SK-N-SH treated with all-trans-retinoic acid at 6 μM for 48 hours (cell line): Measurements from ENCODE around the gene SEMA5B.
A peak's percentile ranks its signal among the peaks of the same experiment; 100 is the strongest.

Source experiments
- ATAC-seq: fragments of 200-7000 bp; cut with Tn5 transposase; 3 replicates; pipeline ENCODE4 v1.9.1; 2020; ENCODE audit warnings: mild to moderate bottlenecking, moderate library complexity
- ARNTL ChIP-seq: fragments of 450-650 bp; formaldehyde crosslinking; IDR thresholded peaks from 2 replicates; pipeline ENCODE4 v1.5.0; 2020; ENCODE audit warnings: low read depth, mild to moderate bottlenecking, moderate library complexity, borderline replicate concordance
- BACH2 ChIP-seq: fragments of 250-450 bp; sonication (Bioruptor Pico); IDR thresholded peaks from 2 replicates; pipeline ENCODE4 v1.9.0; 2021; ENCODE audit warnings: mild to moderate bottlenecking, borderline replicate concordance
- CREB5 ChIP-seq: fragments of 250-450 bp; sonication (Bioruptor Pico); IDR thresholded peaks from 2 replicates; pipeline ENCODE4 v1.5.1; 2020; ENCODE audit warnings: low read depth, mild to moderate bottlenecking, moderate library complexity
- CSDC2 ChIP-seq: fragments of 250-450 bp; sonication (Bioruptor Pico); IDR thresholded peaks from 2 replicates; pipeline ENCODE4 v1.5.0; 2020; ENCODE audit warnings: mild to moderate bottlenecking, moderate library complexity
- ESRRG ChIP-seq: fragments of 250-450 bp; sonication (Bioruptor Pico); IDR thresholded peaks from 2 replicates; pipeline ENCODE4 v1.6.1; 2021; ENCODE audit warnings: mild to moderate bottlenecking
- GLIS3 ChIP-seq: fragments of 250-450 bp; sonication (Bioruptor Pico); IDR thresholded peaks from 2 replicates; pipeline ENCODE4 v1.5.0; 2020; ENCODE audit warnings: mild to moderate bottlenecking, moderate library complexity
- ISL1 ChIP-seq: fragments of 250-450 bp; sonication (Bioruptor Pico); IDR thresholded peaks from 2 replicates; pipeline ENCODE4 v2.1.2; 2022; ENCODE audit warnings: mild to moderate bottlenecking, moderate library complexity
- OSR1 ChIP-seq: fragments of 250-450 bp; sonication (Bioruptor Pico); IDR thresholded peaks from 2 replicates; pipeline ENCODE4 v1.8.0; 2022; ENCODE audit warnings: moderate library complexity, mild to moderate bottlenecking, inconsistent platforms
- PATZ1 ChIP-seq: fragments of 250-450 bp; sonication (Bioruptor Pico); IDR thresholded peaks from 2 replicates; pipeline ENCODE4 v1.8.0; 2020; ENCODE audit warnings: mild to moderate bottlenecking, moderate library complexity, borderline replicate concordance
- POU6F1 ChIP-seq: fragments of 250-450 bp; sonication (Bioruptor Pico); IDR thresholded peaks from 2 replicates; pipeline ENCODE4 v1.8.0; 2021; ENCODE audit warnings: low read depth, mild to moderate bottlenecking, moderate library complexity, borderline replicate concordance
- RARB ChIP-seq: fragments of 250-450 bp; sonication (Bioruptor Pico); IDR thresholded peaks from 2 replicates; pipeline ENCODE4 v1.8.0; 2021; ENCODE audit warnings: mild to moderate bottlenecking, moderate library complexity
- SNAI2 ChIP-seq: fragments of 250-450 bp; sonication (Bioruptor Pico); IDR thresholded peaks from 2 replicates; pipeline ENCODE4 v1.5.0; 2020; ENCODE audit warnings: mild to moderate bottlenecking, moderate library complexity
- TCF4 ChIP-seq: fragments of 250-450 bp; sonication (Bioruptor Pico); IDR thresholded peaks from 2 replicates; pipeline ENCODE4 v1.8.0; 2021; ENCODE audit warnings: mild to moderate bottlenecking, moderate library complexity, borderline replicate concordance
- TSHZ2 ChIP-seq: fragments of 250-450 bp; sonication (Bioruptor Pico); IDR thresholded peaks from 2 replicates; pipeline ENCODE4 v1.5.0; 2020; ENCODE audit warnings: mild to moderate bottlenecking, moderate library complexity
- ZC3H10 ChIP-seq: fragments of 250-450 bp; sonication (Bioruptor Pico); IDR thresholded peaks from 2 replicates; pipeline ENCODE4 v1.5.1; 2021; ENCODE audit warnings: mild to moderate bottlenecking, moderate library complexity
- ZFP3 ChIP-seq: fragments of 250-450 bp; sonication (Bioruptor Pico); IDR thresholded peaks from 2 replicates; pipeline ENCODE4 v1.5.0; 2020; ENCODE audit warnings: mild to moderate bottlenecking, moderate library complexity
- ZFP30 ChIP-seq: fragments of 450-650 bp; formaldehyde crosslinking; IDR thresholded peaks from 2 replicates; pipeline ENCODE4 v1.5.0; 2022; ENCODE audit warnings: mild to moderate bottlenecking, moderate library complexity
- ZNF565 ChIP-seq: fragments of 450-650 bp; formaldehyde crosslinking; conservative IDR thresholded peaks from 2 replicates; pipeline ENCODE4 v1.5.0; 2020; ENCODE audit warnings: low read depth, mild to moderate bottlenecking, moderate library complexity
- ZNF70 ChIP-seq: fragments of 450-650 bp; formaldehyde crosslinking; IDR thresholded peaks from 2 replicates; pipeline ENCODE4 v1.5.0; 2020; ENCODE audit warnings: mild to moderate bottlenecking, moderate library complexity
- TF ChIP-seq, protein P1 (sequence below): fragments of 250-450 bp; sonication (Bioruptor Pico); IDR thresholded peaks from 2 replicates; pipeline ENCODE4 v1.5.1; 2021; ENCODE audit warnings: mild to moderate bottlenecking, moderate library complexity

SEMA5B gene

GRCh38 chr3:123026565-123027291 is 835 bp downstream of the SEMA5B start:
- no peak for TF ChIP-seq ZFP3 (CRISPR knock-in tag)
- TF ChIP-seq ESRRG (CRISPR knock-in tag): no peak
- no peak for TF ChIP-seq BACH2
- ATAC-seq: peak; percentile 40

DNA sequence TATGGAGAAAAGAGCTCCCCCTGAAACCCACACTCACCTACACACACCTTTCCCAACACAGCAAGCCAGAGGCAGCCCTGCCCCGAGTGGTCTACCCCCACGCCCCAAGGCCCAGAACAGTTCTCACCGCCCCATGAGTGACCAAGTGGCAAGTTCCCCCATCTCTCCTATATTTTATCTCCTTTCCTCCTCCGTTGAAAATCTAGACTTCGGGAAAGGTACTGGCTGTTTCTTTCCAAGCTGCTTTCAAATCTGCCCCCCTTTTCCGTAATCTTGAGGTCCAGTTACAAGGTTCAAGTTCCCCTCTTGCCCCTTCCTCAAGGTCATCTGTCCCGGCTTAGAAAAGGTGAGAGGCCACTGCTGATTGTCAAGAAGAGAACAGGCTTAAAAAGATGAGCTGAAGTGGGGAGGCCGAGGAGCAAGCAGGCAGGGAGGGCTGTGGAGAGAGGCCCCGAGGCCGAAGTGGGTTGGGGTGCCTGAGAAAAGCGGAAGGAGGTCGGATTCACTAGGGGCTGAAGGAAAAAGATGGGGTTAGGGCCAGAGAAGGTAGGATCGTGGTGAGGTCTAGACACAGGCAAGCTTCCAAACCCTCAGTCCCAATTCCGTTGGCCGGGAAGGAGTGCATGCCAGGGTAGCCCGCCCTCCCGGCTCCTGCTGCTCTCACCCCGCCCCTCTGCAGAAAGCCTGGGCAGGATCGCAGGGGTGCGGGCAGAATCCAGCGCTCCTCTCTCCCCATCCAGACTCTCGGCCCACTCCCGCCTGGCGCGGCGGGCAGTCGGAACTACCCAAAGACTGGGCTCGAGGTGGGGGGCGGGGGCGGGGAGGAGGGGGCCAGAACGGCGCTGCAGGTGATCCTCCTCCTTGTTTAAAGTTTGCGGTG is 1.7 kb downstream of the SEMA5B start:
- no peak for TF ChIP-seq ZNF565 (CRISPR knock-in tag)
- TF ChIP-seq, protein P1, sequence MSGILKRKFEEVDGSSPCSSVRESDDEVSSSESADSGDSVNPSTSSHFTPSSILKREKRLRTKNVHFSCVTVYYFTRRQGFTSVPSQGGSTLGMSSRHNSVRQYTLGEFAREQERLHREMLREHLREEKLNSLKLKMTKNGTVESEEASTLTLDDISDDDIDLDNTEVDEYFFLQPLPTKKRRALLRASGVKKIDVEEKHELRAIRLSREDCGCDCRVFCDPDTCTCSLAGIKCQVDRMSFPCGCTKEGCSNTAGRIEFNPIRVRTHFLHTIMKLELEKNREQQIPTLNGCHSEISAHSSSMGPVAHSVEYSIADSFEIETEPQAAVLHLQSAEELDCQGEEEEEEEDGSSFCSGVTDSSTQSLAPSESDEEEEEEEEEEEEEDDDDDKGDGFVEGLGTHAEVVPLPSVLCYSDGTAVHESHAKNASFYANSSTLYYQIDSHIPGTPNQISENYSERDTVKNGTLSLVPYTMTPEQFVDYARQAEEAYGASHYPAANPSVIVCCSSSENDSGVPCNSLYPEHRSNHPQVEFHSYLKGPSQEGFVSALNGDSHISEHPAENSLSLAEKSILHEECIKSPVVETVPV (CRISPR knock-in tag): no peak
- TF ChIP-seq ARNTL (CRISPR knock-in tag): no peak
- TF ChIP-seq ISL1 (CRISPR knock-in tag): no peak
- no peak for TF ChIP-seq ZFP3 (CRISPR knock-in tag)
- no peak for TF ChIP-seq BACH2
- TF ChIP-seq ZC3H10 (CRISPR knock-in tag): no peak
- TF ChIP-seq ESRRG (CRISPR knock-in tag): no peak
- TF ChIP-seq CREB5: no peak
- no peak for TF ChIP-seq CSDC2 (CRISPR knock-in tag)
- TF ChIP-seq GLIS3 (CRISPR knock-in tag): no peak
- no peak for TF ChIP-seq PATZ1
- no peak for TF ChIP-seq TCF4 (CRISPR knock-in tag)
- TF ChIP-seq, all 23 proteins: peak for 0
- ATAC-seq: no peak

- no peak for ATAC-seq
- TF ChIP-seq TSHZ2 (no peak), POU6F1 (CRISPR knock-in tag) (no peak), ZFP30 (CRISPR knock-in tag) (no peak), ZC3H10 (CRISPR knock-in tag) (no peak), RARB (CRISPR knock-in tag) (no peak), ISL1 (CRISPR knock-in tag) (no peak), ZNF565 (CRISPR knock-in tag) (no peak), CREB5 (no peak), BACH2 (no peak), SNAI2 (CRISPR knock-in tag) (no peak), PATZ1 (no peak), ARNTL (CRISPR knock-in tag) (no peak), ESRRG (CRISPR knock-in tag) (no peak), OSR1 (CRISPR knock-in tag) (no peak), ZNF70 (CRISPR knock-in tag) (no peak), CSDC2 (CRISPR knock-in tag) (no peak), ZFP3 (CRISPR knock-in tag) (no peak)
- TF ChIP-seq, protein P1 (CRISPR knock-in tag): no peak
- TF ChIP-seq, all 23 proteins: peak for 0
Measured at GRCh38 chr3:123024056-123024455, 3.5 kb downstream of the SEMA5B start.
